Measurements from ENCODE around the gene FGFR4.

The FGFR4 gene

GRCh38 chr5:177094224-177095087 is 7.7 kb downstream of the FGFR4 start:
- no peak overlapping the region for H3K4me3 ChIP-seq (replicated peaks; ENCODE audit: low read depth, low read length)
- no peak for DNase-seq (ENCODE audit: extremely low read depth, low read depth)
- no peak for TF ChIP-seq CTCF (IDR thresholded peaks at IDR 0.05; ENCODE audit: low read depth, low read length, missing control alignments)

- no peak for TF ChIP-seq CTCF (IDR thresholded peaks at IDR 0.05; ENCODE audit: low read depth, low read length, missing control alignments)
- no peak overlapping the region for H3K4me3 ChIP-seq (replicated peaks; ENCODE audit: low read depth, low read length)
- no peak for DNase-seq (ENCODE audit: extremely low read depth, low read depth)
Measured at GRCh38 chr5:177095088-177095669, 8.5 kb downstream of the FGFR4 start.

- no peak overlapping the region for H3K4me3 ChIP-seq (replicated peaks; ENCODE audit: low read depth, low read length)
- no peak for DNase-seq (ENCODE audit: extremely low read depth, low read depth)
- no peak for TF ChIP-seq CTCF (IDR thresholded peaks at IDR 0.05; ENCODE audit: low read depth, low read length, missing control alignments)
Measured at GRCh38 chr5:177096162-177097015, 9.7 kb downstream of the FGFR4 start.

GRCh38 chr5:177097016-177097985 is 10.6 kb downstream of the FGFR4 start:
- TF ChIP-seq CTCF (IDR thresholded peaks at IDR 0.05; ENCODE audit: low read depth, low read length, missing control alignments) = no peak
- DNase-seq (ENCODE audit: extremely low read depth, low read depth) = no peak
- no peak overlapping the region for H3K4me3 ChIP-seq (replicated peaks; ENCODE audit: low read depth, low read length)

GRCh38 chr5:177098120-177098469 is 11.4 kb downstream of the FGFR4 start:
- H3K4me3 ChIP-seq (replicated peaks; ENCODE audit: low read depth, low read length) = no peak overlapping the region
- no peak for DNase-seq (ENCODE audit: extremely low read depth, low read depth)
- TF ChIP-seq CTCF (IDR thresholded peaks at IDR 0.05; ENCODE audit: low read depth, low read length, missing control alignments) = no peak
